Coronary artery (tissue), 2 donors: ENCODE data around the gene RESP18.

ENCODE experiments used
- DNase-seq: peaks from one replicate; pipeline ENCODE4 v3.0.0-alpha.2; 2017; ENCODE audit warnings: low spot score
- H3K27ac ChIP-seq, 2 donors: fragments of 200-600 bp; sonication (generic); one replicate each; pipeline ENCODE4 v1.5.1; 2016 to 2019
- H3K4me3 ChIP-seq: fragments of 200-600 bp; sonication (generic); 2 replicates; pipeline ENCODE4 v1.5.1; 2016; ENCODE audit warnings: mild to moderate bottlenecking, moderate library complexity
- CTCF ChIP-seq: fragments of 200-600 bp; sonication (generic); IDR thresholded peaks from one replicate; pipeline ENCODE4 v1.5.1; 2019; ENCODE audit warnings: antibody characterized with exemption

The RESP18 gene

GRCh38 chr2:219362524-219363164, 30.1 kb upstream of the RESP18 start:
- Histone ChIP-seq H3K4me3 (no peak overlapping the region), H3K27ac (no peak overlapping the region)
- TF ChIP-seq CTCF = no peak
- DNase-seq = no peak

DNA sequence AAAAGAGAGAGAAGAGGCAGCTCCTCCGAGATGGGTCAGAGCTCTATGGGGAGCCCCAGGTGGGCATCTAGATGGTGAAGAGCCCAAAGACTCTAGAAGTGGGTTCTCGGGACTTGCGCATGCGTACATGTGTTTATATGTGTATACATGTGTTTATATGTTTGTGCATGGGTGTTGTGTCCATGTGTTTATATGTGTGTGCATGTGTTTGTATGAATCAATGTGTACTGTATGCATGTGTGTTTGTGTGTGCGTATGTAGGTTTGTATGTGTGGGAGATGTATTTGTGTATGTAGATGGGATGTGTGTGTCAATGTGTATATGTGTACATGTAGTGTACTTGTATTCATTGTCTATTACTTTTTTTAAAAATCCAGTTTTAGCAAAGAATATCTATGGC, 29.5 kb upstream of the RESP18 start:
- DNase-seq = no peak
- Histone ChIP-seq H3K27ac (no peak overlapping the region), H3K4me3 (no peak overlapping the region)
- TF ChIP-seq CTCF = no peak

DNA sequence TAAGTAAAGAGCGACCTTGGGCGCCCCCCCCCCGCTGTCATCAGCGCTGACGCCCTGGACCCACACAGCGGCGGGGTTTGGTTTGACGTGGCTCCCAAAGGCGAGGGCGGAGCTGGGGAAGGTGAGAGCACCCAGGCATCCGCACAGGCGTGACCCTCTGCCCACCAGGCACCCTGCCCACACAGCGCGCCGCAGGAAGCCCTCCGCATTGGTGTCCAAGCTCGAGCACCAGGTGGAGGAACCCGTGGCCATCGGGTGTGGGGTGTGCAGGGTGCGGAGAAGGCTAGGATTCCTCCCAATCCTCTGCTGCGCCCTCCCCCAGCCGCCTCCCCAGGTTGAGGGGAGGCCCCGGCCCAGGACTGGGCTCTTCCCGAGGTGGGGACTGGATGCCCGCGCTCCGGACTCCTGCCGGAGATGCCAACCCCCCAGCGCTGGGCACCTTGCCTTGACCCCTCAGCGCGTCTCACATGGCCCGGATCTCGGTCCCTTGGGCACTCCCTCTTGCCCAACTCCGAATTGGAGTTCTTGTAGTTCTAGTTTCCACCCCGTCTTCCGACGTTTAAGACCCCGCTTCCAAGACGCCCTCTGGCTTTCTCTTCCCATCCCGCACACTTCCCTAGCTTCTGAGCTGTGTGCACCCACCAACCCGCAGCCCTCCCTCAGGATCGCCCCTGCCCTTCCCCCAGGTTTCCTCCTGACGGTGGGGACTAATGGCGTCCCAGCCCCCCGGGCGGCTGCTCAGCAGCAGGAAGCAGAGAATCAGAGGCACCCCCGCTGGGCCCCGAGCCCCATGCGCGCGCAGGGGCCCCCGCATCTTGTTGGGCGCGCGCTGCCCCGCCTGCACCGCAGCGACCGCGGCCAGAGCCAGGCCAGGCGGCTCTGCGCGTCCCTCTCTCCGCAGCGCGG, 25.9 kb upstream of the RESP18 start:
- no peak for DNase-seq
- no peak overlapping the region for H3K27ac ChIP-seq
- TF ChIP-seq CTCF = no peak
- H3K4me3 ChIP-seq = peak overlapping the region; percentile 56

DNA sequence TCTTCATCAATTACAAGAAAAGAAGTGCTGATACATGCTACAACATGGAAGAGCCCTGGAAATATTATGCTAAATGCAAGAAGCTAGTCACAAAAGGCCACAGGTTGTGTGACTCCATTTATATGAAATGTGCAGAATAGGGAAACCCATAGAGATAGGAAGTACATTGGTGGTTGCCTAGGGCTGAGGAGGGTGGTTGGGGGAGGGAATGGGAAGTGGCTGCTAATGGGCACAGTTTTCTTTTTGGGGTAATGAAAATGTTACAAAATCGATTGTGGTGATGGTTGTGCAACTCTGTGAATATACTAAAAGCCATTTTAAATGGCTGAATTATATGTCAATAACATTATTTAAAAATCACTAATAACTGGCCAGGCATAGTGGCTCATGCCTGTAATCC, 24.3 kb upstream of the RESP18 start:
- TF ChIP-seq CTCF = no peak
- no peak for DNase-seq
- Histone ChIP-seq H3K4me3 (no peak overlapping the region), H3K27ac (no peak overlapping the region)

GRCh38 chr2:219354582-219354981, 22.0 kb upstream of the RESP18 start:
- no peak for TF ChIP-seq CTCF
- no peak overlapping the region for H3K27ac ChIP-seq
- H3K4me3 ChIP-seq = no peak overlapping the region
- no peak for DNase-seq

GRCh38 chr2:219353129-219353528, 20.6 kb upstream of the RESP18 start:
- TF ChIP-seq CTCF = no peak
- H3K4me3 ChIP-seq = no peak overlapping the region
- DNase-seq = no peak
- H3K27ac ChIP-seq = no peak overlapping the region
